Caco-2 (cell line): ENCODE data around the gene ACTR1B. TPM values are rescaled to one million over a fixed set of nuclear protein-coding genes. Genes with fewer than 3 reads are reported as not detected.

Experiments
- BruUV-seq: library from RNA; stranded (reverse); fragments of 400-500 nt; replicated peaks from 2 replicates; lab custom pipeline; 2021; lab: Mats Ljungman, UMichigan
- CTCF ChIA-PET: fragments of 300-600 bp; sonication (Branson Sonifier 250); formaldehyde crosslinking; loops from one replicate; lab custom pipeline; 2022; ENCODE audit warnings: antibody characterized with exemption; lab: Charles Lee
- POLR2A ChIA-PET: fragments of 300-600 bp; sonication (Branson Sonifier 250); formaldehyde crosslinking; loops from one replicate; lab custom pipeline; 2022; ENCODE audit warnings: antibody characterized with exemption; lab: Charles Lee
- DNase-seq, 2 experiments: peaks; one replicate each; pipeline versions ENCODE4 v3.0.0 to v3.0.0-alpha.2; 2020 to 2022
- H3K27me3 ChIP-seq: replicated peaks from 2 replicates; pipeline ENCODE4 v1.6.0; 2011; ENCODE audit warnings: low read length; ENCODE audit not compliant: control insufficient read depth, insufficient read depth
- H3K36me3 ChIP-seq: 2 replicates; pipeline ENCODE4 v1.5.1; 2011; ENCODE audit warnings: low read length; ENCODE audit not compliant: control insufficient read depth, insufficient read depth
- H3K4me1 ChIP-seq: fragments of 250-450 bp; sonication (Bioruptor Pico); 2 replicates; pipeline ENCODE4 v1.5.1; 2020; ENCODE audit warnings: mild to moderate bottlenecking
- H3K4me3 ChIP-seq: 2 replicates; pipeline ENCODE4 v1.5.1; 2011; ENCODE audit warnings: low read depth, mild to moderate bottlenecking, control low read depth, low read length
- H3K9me3 ChIP-seq: fragments of 250-450 bp; sonication (Bioruptor Pico); 2 replicates; pipeline ENCODE4 v1.5.1; 2020; ENCODE audit warnings: mild to moderate bottlenecking, moderate library complexity
- H3K27ac Mint-ChIP-seq: one replicate; pipeline ENCODE4 v1.8.0; 2022; ENCODE audit warnings: mixed read lengths; ENCODE audit not compliant: unreplicated experiment
- H3K27me3 Mint-ChIP-seq: one replicate; pipeline ENCODE4 v1.8.0; 2022; ENCODE audit warnings: mixed read lengths; ENCODE audit not compliant: insufficient read depth, unreplicated experiment
- H3K36me3 Mint-ChIP-seq: one replicate; pipeline ENCODE4 v1.8.0; 2022; ENCODE audit warnings: mild to moderate bottlenecking, mixed read lengths; ENCODE audit not compliant: insufficient read depth, unreplicated experiment
- H3K4me1 Mint-ChIP-seq: one replicate; pipeline ENCODE4 v1.8.0; 2022; ENCODE audit warnings: low read depth, mixed read lengths; ENCODE audit not compliant: unreplicated experiment
- H3K4me3 Mint-ChIP-seq: one replicate; pipeline ENCODE4 v1.8.0; 2022; ENCODE audit warnings: mild to moderate bottlenecking, moderate library complexity, mixed read lengths; ENCODE audit not compliant: unreplicated experiment
- H3K9me3 Mint-ChIP-seq: one replicate; pipeline ENCODE4 v1.8.0; 2022; ENCODE audit warnings: mixed read lengths; ENCODE audit not compliant: unreplicated experiment
- CTCF ChIP-seq, 2 experiments: fragments of 200-600 bp in 1 of 2; IDR thresholded peaks; 1 replicate in 1 of 2; 2 replicates in 1 of 2; pipeline versions ENCODE4 v1.5.1 to v1.8.0; 2011 to 2022; ENCODE audit warnings: antibody characterized with exemption in 1 of 2, control low read depth in 1 of 2, inconsistent platforms in 1 of 2, low read depth in 1 of 2, low read length in 1 of 2, mild to moderate bottlenecking in 1 of 2, moderate library complexity in 1 of 2; ENCODE audit not compliant: insufficient read depth in 1 of 2, severe bottlenecking in 1 of 2, unreplicated experiment in 1 of 2
- intact Hi-C: fragments of 100-400 bp; cut with micrococcal nuclease; formaldehyde crosslinking; loops from one replicate; pipeline ENCODE4 v1.10.0; 2022; ENCODE audit not compliant: unreplicated experiment
- total RNA-seq: library from RNA; stranded (reverse); gene quantifications from 2 replicates; pipeline ENCODE4 v1.2.3, GENCODE V29; 2022

Gene ACTR1B
- total RNA-seq, 1 experiment from 2014 or later = 42.3 TPM

GRCh38 chr2:97662386-97662894 is 1.4 kb downstream of the ACTR1B start:
- CTCF ChIA-PET = interaction anchor here (1.4 to 4.0 kb wide), 3 partner anchors 16 to 72 kb away, joined by 7 to 42 read pairs (median 29); partner anchors contain the start of genes ANKRD36B and COX5B
- no peak for DNase-seq
- H3K9me3 ChIP-seq = no peaks in the 10 kb centered on the region
- H3K4me1 ChIP-seq = peaks cover 6% of the 10 kb centered on the region
- Mint-ChIP-seq H3K4me3 (peak overlapping the region; percentile 94), H3K9me3 (no peaks in the 10 kb centered on the region), H3K27me3 (no peaks in the 10 kb centered on the region), H3K27ac (peak overlapping the region; percentile 95), H3K4me1 (peaks cover 11% of the 10 kb centered on the region), H3K36me3 (peaks cover 34% of the 10 kb centered on the region)
- H3K4me3 ChIP-seq = peak overlapping the region; percentile 73
- no peaks in the 10 kb centered on the region for H3K27me3 ChIP-seq
- no peaks in the 10 kb centered on the region; the same call in 1 of the 2 replicates for H3K36me3 ChIP-seq
- intact Hi-C loops = no loop called here
- POLR2A ChIA-PET = interaction anchor here (3.9 kb wide), 1 partner anchor 16 kb away, joined by 82 read pairs; the partner anchor contains the start of gene COX5B
- TSS peak; percentile 58 for BruUV-seq
- TF ChIP-seq CTCF (IDR thresholded peaks at IDR 0.05; ENCODE audit: insufficient read depth in 1 of 2, low read depth in 1 of 2, low read length in 1 of 2, severe bottlenecking in 1 of 2, unreplicated experiment in 1 of 2) = no peak

GRCh38 chr2:97661927-97662326 is 1.9 kb downstream of the ACTR1B start:
- no peaks in the 10 kb centered on the region for H3K27me3 Mint-ChIP-seq
- peaks cover 11% of the 10 kb centered on the region for H3K4me1 Mint-ChIP-seq
- H3K36me3 Mint-ChIP-seq = peaks cover 37% of the 10 kb centered on the region
- no peaks in the 10 kb centered on the region for H3K27me3 ChIP-seq
- no peak for DNase-seq
- H3K4me3 ChIP-seq = no peak overlapping the region
- H3K27ac Mint-ChIP-seq = peak overlapping the region; percentile 95
- H3K9me3 ChIP-seq = no peaks in the 10 kb centered on the region
- H3K4me1 ChIP-seq = peaks cover 6% of the 10 kb centered on the region
- ChIA-PET CTCF (interaction anchor here (1.4 to 4.0 kb wide), 3 partner anchors 16 to 72 kb away, joined by 7 to 42 read pairs (median 29); partner anchors contain the start of genes ANKRD36B and COX5B), POLR2A (interaction anchor here (3.9 kb wide), 1 partner anchor 16 kb away, joined by 82 read pairs; the partner anchor contains the start of gene COX5B)
- no peaks in the 10 kb centered on the region; the same call in 1 of the 2 replicates for H3K36me3 ChIP-seq
- no peaks in the 10 kb centered on the region for H3K9me3 Mint-ChIP-seq
- BruUV-seq = no TSS peak
- intact Hi-C loops = no loop called here
- peak overlapping the region; percentile 94 for H3K4me3 Mint-ChIP-seq
- no peak for TF ChIP-seq CTCF (IDR thresholded peaks at IDR 0.05; ENCODE audit: insufficient read depth in 1 of 2, low read depth in 1 of 2, low read length in 1 of 2, severe bottlenecking in 1 of 2, unreplicated experiment in 1 of 2)

GRCh38 chr2:97660775-97661389 is 3.0 kb downstream of the ACTR1B start:
- Mint-ChIP-seq H3K27ac (peak overlapping the region; percentile 95), H3K4me3 (no peak overlapping the region), H3K36me3 (peaks cover 48% of the 10 kb centered on the region), H3K27me3 (no peaks in the 10 kb centered on the region), H3K4me1 (peaks cover 11% of the 10 kb centered on the region), H3K9me3 (no peaks in the 10 kb centered on the region)
- intact Hi-C loops = no loop called here
- ChIA-PET CTCF (interaction anchor here (1.5 kb wide), 1 partner anchor 70 kb away, joined by 3 read pairs; no protein-coding TSS in a partner anchor), POLR2A (no interaction called here)
- DNase-seq = no peak
- H3K4me3 ChIP-seq = no peak overlapping the region
- H3K4me1 ChIP-seq = peaks cover 6% of the 10 kb centered on the region
- no TSS peak for BruUV-seq
- no peaks in the 10 kb centered on the region for H3K9me3 ChIP-seq
- H3K36me3 ChIP-seq = peaks cover 2% of the 10 kb centered on the region; the same call in 1 of the 2 replicates
- TF ChIP-seq CTCF (IDR thresholded peaks at IDR 0.05; ENCODE audit: insufficient read depth in 1 of 2, low read depth in 1 of 2, low read length in 1 of 2, severe bottlenecking in 1 of 2, unreplicated experiment in 1 of 2) = no peak
- no peaks in the 10 kb centered on the region for H3K27me3 ChIP-seq
